Uterus (tissue), 2 donors: Measurements from ENCODE around the gene HOXD4.

Source experiments
- POLR2A ChIP-seq, 2 donors: fragments of 450-650 bp; IDR thresholded peaks; one replicate each; pipeline ENCODE4 v1.6.1; 2016; ENCODE audit warnings: antibody characterized with exemption in 2 of 2, mild to moderate bottlenecking in 1 of 2, moderate library complexity in 1 of 2
- TF ChIP-seq, protein P1 (sequence below), 4 experiments: fragments of 200-600 bp in 2 of 4; fragments of 450-650 bp in 2 of 4; sonication (generic) in 2 of 4; IDR thresholded peaks; one replicate each; pipeline ENCODE4 v1.5.1; 2016 to 2019; ENCODE audit warnings: antibody characterized with exemption in 4 of 4, mild to moderate bottlenecking in 2 of 4, moderate library complexity in 1 of 4

DNA sequence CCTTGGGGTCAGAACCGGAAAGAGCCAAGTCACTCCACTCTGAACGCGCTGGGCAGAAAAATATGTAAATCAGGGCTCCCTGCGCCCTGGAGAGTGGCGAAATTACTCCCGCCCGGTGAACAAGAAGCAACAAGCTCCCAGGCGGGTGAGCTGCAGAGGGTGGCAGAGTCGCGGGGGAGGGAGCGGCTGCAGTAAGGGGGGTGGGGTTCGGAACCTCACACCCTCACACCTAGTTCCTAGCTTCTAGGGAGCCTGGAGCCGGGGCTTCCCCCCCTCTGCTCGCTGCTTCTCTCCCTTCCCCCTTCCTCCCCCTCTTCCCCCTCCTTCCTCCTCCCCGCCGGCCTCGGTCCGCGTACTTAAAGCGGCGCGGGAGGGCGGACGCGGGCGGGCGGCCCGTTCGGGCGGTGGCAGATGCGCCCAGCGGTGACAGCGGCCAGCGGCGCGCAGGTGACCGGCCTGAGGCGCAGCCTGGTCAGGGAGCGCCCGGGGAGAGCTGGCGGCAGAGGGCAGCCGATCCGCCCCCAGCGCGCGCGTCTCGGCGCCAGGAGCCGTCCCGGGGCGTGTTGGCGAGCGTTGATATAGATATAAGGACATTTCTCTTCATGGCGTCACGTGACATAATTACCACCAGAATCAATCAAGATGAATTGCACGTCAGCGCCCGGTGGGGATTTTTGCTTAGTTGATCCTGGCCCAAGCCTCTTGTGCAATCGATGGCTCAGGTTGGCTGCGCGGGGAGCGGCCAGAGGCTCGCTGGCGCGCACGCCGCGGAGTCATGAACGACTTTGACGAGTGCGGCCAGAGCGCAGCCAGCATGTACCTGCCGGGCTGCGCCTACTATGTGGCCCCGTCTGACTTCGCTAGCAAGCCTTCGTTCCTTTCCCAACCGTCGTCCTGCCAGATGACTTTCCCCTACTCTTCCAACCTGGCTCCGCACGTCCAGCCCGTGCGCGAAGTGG, 44.5 kb upstream of the HOXD4 start, which contains the start of gene HOXD11:
- TF ChIP-seq, protein P1, sequence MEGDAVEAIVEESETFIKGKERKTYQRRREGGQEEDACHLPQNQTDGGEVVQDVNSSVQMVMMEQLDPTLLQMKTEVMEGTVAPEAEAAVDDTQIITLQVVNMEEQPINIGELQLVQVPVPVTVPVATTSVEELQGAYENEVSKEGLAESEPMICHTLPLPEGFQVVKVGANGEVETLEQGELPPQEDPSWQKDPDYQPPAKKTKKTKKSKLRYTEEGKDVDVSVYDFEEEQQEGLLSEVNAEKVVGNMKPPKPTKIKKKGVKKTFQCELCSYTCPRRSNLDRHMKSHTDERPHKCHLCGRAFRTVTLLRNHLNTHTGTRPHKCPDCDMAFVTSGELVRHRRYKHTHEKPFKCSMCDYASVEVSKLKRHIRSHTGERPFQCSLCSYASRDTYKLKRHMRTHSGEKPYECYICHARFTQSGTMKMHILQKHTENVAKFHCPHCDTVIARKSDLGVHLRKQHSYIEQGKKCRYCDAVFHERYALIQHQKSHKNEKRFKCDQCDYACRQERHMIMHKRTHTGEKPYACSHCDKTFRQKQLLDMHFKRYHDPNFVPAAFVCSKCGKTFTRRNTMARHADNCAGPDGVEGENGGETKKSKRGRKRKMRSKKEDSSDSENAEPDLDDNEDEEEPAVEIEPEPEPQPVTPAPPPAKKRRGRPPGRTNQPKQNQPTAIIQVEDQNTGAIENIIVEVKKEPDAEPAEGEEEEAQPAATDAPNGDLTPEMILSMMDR (IDR thresholded peaks at IDR 0.05), result no peak
- TF ChIP-seq POLR2A (IDR thresholded peaks at IDR 0.05), result peak in 1 of 2 donors; percentile 56
